Tibial nerve (tissue), 3 donors: Measurements from ENCODE around the gene KCNMA1.

Source experiments
- POLR2A ChIP-seq, 2 donors: fragments of 450-650 bp; IDR thresholded peaks; one replicate each; pipeline ENCODE4 v1.6.1; 2017; ENCODE audit warnings: antibody characterized with exemption in 2 of 2, mild to moderate bottlenecking in 2 of 2, moderate library complexity in 2 of 2
- TF ChIP-seq, protein P1 (sequence below), 5 experiments: fragments of 200-600 bp in 3 of 5; fragments of 450-650 bp in 2 of 5; sonication (generic) in 3 of 5; IDR thresholded peaks; one replicate each; pipeline ENCODE4 v1.5.1; 2016 to 2019; ENCODE audit warnings: antibody characterized with exemption in 5 of 5, mild to moderate bottlenecking in 3 of 5, moderate library complexity in 2 of 5

DNA sequence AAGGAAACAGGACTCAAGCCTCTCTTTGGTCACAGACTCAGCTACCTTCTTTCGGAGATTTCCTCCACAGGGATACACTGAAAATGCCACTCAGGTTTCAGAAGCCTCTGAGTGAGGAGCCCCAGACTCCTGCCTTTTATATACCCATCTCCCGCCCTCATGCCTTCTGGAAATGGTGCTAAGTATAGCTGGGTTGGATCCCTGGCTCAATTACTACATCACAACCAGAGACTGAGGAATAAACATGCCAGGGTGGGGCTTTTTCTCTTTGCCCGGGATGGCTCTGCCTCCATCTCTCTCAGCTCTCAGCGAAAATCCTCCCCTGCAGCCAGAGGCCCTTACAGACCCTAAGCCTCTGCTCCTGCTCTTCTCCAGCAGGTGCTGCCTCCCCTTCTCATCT, 299.5 kb downstream of the KCNMA1 start:
- TF ChIP-seq, protein P1, sequence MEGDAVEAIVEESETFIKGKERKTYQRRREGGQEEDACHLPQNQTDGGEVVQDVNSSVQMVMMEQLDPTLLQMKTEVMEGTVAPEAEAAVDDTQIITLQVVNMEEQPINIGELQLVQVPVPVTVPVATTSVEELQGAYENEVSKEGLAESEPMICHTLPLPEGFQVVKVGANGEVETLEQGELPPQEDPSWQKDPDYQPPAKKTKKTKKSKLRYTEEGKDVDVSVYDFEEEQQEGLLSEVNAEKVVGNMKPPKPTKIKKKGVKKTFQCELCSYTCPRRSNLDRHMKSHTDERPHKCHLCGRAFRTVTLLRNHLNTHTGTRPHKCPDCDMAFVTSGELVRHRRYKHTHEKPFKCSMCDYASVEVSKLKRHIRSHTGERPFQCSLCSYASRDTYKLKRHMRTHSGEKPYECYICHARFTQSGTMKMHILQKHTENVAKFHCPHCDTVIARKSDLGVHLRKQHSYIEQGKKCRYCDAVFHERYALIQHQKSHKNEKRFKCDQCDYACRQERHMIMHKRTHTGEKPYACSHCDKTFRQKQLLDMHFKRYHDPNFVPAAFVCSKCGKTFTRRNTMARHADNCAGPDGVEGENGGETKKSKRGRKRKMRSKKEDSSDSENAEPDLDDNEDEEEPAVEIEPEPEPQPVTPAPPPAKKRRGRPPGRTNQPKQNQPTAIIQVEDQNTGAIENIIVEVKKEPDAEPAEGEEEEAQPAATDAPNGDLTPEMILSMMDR (IDR thresholded peaks at IDR 0.05), result no peak
- TF ChIP-seq POLR2A (IDR thresholded peaks at IDR 0.05), result no peak
